Measurements from ENCODE around the gene CYTH1.

The CYTH1 gene

GRCh38 chr17:78669975-78670518, 112.0 kb downstream of the CYTH1 start:
- no peak for DNase-seq (ENCODE audit: low spot score)

- DNase-seq (ENCODE audit: low spot score) = no peak
Measured at GRCh38 chr17:78669256-78669974, 112.7 kb downstream of the CYTH1 start.

DNA sequence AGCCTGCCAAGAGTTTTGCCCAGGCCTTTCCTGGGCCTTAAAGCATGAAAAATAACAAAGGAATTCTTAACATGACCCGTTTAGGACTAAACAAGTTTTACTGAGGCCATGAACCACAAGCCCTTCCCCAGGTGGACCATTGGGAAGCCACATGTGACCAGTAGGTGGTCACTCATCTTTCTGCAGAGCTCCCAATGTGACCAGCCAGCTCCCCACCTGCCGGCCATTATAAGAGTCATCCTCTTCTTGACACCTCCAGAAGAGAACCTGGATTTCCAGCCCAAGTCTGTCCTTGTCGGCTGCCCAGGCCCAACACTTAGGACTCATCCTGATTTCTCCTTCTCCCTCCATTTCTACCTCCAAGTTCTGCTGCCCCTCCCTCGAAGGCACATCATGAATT, 113.2 kb downstream of the CYTH1 start:
- no peak for DNase-seq (ENCODE audit: low spot score)

- no peak for DNase-seq (ENCODE audit: low spot score)
Measured at GRCh38 chr17:78667741-78668640, 114.1 kb downstream of the CYTH1 start.

GRCh38 chr17:78667091-78667490, 115.0 kb downstream of the CYTH1 start:
- DNase-seq (ENCODE audit: low spot score) = no peak

DNA sequence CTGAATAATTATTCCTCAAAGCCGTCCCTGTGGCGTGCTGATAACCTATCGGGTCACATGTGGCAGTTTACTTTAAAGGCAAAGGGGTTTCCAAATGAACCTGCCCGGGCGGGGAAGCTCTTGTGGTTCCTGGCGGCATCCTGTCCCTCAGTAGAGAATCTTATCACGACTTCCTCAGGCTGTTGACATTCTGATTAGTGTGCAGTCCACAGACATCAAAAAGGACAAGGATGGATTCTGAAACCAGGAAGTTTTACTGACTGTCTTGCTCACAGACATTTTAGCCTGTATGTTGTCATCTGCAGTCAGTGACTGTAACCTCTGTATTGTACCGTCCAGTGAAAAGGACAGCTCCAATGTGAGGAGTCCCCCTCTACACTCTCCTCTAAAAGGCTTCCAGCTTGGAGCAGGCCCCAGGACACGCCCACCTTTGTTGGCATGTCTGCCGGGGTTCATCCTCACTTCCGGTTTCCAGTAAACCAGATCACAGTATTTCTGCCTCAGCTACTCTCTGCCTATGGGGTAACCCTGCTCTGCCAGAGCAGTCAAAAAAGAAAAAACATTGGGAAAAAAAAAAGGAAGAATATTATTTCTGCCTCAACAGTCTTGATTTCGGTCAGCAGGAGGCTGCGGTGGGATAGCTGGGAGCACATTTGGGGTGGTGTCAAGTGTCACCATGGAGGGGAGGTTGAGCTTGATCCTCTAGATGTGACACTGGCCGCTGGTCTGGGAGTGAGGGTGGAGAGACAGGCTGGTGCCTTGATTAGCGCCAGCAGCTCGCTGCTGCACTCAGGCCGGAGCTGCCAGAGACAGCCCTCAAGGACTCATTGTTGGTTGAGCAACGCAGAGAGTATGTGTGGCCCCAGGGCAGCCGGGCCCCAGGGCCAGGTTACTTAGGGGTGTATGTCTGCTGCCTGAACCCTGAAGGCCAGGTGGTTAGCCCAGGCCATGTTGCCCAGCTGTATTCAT, 115.8 kb downstream of the CYTH1 start:
- DNase-seq (ENCODE audit: low spot score) = no peak

GRCh38 chr17:78665387-78665951, 116.6 kb downstream of the CYTH1 start:
- no peak for DNase-seq (ENCODE audit: low spot score)

GRCh38 chr17:78664476-78665386, 117.3 kb downstream of the CYTH1 start:
- no peak for DNase-seq (ENCODE audit: low spot score)

DNA sequence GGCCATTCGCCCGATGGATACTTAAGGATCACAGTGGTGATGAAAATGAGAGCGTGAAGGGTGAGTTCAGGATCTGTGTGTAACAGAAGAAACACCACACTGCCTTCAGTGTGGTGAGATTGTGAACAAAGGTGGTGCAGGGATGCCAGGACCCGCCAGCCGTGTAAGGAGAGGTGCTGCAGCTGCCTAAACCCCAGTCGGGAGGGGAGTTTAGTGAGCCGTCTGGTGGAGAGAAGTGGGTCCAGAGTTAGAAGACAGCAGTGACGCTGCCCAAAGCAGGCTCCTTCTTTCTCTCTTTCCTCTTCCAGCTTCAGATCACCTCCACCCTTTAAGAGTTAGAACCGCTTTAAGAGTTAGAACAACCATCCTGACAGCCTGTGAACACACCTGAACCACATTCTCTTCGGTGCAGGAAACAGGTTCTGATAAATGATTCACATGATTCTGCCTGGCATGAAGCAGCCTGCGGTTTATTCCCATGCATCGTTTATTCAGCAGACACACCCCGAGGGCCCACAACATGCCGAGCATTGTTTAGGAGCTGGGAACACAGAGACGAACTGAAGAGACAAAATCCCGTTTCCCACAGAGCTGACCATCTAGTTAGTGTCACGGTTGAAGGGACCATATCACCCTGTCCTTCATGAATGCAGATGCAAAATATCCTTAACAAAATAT, 120.8 kb downstream of the CYTH1 start:
- no peak for DNase-seq (ENCODE audit: low spot score)

- DNase-seq (ENCODE audit: low spot score) = no peak
Measured at GRCh38 chr17:78659546-78659945, 122.5 kb downstream of the CYTH1 start.

DNA sequence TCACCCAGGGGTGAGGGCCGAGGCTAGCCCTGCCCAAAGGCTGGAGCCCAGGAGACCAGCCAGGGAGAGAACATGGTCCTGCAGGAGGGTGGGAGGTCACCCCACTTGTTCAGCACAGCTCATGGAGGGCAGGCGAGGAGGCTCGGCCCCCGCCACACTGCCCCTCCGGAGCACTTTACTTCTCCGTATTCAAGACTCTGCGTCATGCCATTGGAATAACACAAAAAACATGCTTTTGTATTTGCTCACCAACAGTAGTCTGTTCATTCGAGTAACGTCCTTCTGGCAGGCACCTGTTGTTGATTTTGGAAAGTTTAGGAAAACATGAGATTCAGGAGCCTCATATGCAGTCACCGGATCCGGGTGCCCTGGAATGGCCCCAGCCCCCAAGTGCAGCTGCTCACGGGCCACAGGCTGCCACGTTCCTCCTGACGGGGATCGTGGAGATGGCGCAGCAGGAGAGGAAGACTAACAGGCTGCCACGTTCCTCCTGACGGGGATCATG, 123.7 kb downstream of the CYTH1 start:
- no peak for DNase-seq (ENCODE audit: low spot score)

GRCh38 chr17:78655251-78655940, 126.7 kb downstream of the CYTH1 start:
- DNase-seq (ENCODE audit: low spot score) = no peak

- DNase-seq (ENCODE audit: low spot score) = no peak
Measured at GRCh38 chr17:78654325-78654724, 127.7 kb downstream of the CYTH1 start.

DNA sequence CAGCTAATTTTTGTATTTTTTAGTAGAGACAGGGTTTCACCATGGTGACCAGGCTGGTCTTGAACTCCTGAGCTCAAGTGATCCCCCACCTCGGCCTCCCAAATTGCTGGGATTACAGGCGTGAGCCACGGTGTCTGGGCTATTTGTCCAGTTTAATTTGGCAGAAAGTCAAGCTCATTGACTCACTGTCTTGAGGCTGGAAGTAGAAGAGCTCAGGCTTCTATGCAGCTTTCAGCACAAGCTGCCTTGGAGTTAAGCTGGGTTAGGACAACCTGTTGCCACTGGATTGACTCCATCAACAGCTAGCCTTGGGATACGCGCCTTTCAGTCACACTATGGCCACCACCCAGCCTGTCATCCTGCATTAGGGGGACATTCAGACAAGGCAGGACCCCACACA, 128.7 kb downstream of the CYTH1 start:
- DNase-seq (ENCODE audit: low spot score) = no peak

DNA sequence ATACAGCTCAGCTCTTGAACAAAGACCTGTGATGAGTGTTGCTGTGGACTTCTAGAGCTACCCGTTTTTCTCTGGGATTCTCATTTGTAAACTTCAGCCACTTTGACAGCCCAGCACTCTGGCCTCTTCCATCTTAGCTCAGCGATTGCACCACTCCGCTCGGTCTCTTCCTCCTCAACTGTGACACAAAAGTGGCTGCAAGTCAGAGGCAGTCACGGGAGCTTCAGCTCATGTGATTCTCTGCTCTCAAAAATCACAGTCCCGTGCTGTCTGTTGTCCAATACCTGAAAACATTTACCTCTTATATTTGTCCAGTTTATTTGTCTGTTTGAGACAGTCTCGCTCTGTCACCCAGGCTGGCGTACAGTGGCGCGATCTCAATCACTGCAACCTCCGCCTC, 129.2 kb downstream of the CYTH1 start:
- no peak for DNase-seq (ENCODE audit: low spot score)

DNA sequence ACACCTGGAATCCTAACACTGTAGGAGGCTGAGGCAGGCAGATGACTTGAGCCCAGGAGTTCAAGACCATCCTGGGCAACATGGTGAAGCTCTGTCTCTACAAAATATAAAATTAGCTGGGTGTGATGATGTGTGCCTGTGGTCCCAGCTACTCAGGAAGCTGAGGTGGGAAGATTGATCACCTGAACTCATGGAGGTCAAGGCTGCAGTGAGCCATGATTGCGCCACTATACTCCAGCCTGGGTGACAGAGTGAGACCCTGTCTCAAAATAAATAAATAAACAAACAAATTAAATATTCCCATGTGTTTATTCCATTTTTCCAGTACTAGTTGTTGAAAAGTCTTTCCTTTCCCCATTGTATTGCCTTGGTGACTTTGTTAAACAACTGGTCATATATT, 130.0 kb downstream of the CYTH1 start:
- DNase-seq (ENCODE audit: low spot score) = no peak

GRCh38 chr17:78651554-78651953, 130.5 kb downstream of the CYTH1 start:
- DNase-seq (ENCODE audit: low spot score) = no peak

DNA sequence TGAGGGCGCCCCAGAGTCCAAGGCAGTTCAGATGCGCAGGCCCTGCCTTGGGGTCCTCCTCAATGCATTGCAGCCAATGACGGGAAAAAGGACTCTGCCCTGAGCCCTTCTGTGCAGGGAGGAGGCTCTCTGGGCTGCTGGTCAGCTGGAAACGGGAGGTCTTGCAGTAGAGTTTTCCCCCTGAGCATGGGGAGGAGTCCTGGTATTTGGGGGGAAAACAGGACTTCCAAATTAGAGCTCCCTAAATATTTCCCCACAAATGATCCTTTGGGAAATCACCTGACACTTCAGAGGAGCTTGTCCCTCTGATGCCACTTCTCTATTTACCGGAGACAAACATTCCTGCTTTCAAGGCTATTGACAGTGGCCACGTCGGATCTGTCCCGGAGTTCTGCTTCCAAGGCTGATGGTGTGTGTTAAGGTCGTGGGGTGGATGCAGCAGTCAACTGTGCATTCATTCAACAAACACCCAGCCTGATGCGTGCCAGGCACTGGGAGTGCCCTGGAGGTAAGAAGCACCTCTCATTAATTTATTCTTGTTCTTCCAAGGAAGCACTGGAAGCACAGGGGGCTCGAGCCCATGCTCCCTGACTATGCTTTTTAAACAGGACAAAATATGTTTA, 131.9 kb downstream of the CYTH1 start:
- no peak for DNase-seq (ENCODE audit: low spot score)

DNA sequence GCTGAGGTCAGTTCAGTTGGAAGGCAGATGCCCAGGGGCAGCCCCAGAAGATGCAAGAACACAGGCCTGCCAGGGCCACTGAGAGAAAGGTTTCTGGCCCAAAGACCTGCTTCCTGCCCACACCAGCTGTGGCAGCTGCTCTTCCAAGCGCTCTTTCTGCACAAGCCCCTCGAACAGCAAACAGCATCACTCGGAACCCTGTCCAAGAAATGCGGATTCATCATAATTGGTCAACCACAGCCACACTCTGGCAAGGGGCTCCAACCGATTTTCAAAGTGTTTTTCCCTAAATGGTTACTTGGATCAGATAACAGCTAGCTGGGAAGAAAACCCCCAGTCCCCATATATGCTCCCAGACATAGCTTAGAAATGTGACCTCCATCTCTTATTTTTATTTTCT, 133.8 kb downstream of the CYTH1 start:
- DNase-seq (ENCODE audit: low spot score) = no peak
